ENCODE data around the gene RIT2.

GRCh38 chr18:43043626-43044025 lies 71.9 kb downstream of the RIT2 start:
- TF ChIP-seq TAF1 (IDR thresholded peaks at IDR 0.05; ENCODE audit: borderline replicate concordance, low read depth, low read length) (no peak), POLR2A (IDR thresholded peaks at IDR 0.05; ENCODE audit: low read depth, low read length) (no peak), POLR2AphosphoS5 (IDR thresholded peaks at IDR 0.05; ENCODE audit: low read depth, low read length) (no peak)
